Stomach (tissue), 4 donors: Measurements from ENCODE around the gene KLHL21.

Experiments
- EP300 ChIP-seq: sonication (generic); formaldehyde crosslinking; IDR thresholded peaks from one replicate; pipeline ENCODE4 v1.6.1; 2017; ENCODE audit warnings: antibody characterized with exemption
- POLR2A ChIP-seq, 4 donors: fragments of 450-650 bp; IDR thresholded peaks; one replicate each; pipeline ENCODE4 v1.6.1; 2016; ENCODE audit warnings: antibody characterized with exemption in 4 of 4, control low read depth in 2 of 4, mild to moderate bottlenecking in 1 of 4, moderate library complexity in 1 of 4
- POLR2AphosphoS5 ChIP-seq, 3 donors: sonication (generic); formaldehyde crosslinking; IDR thresholded peaks; one replicate each; pipeline ENCODE4 v1.6.1; 2016; ENCODE audit warnings: antibody characterized with exemption in 3 of 3
- TF ChIP-seq, protein P1 (sequence below), 7 experiments: fragments of 450-650 bp in 4 of 7; fragments of 200-600 bp in 3 of 7; sonication (generic) in 3 of 7; IDR thresholded peaks; one replicate each; pipeline ENCODE4 v1.5.1; 2016 to 2019; ENCODE audit warnings: antibody characterized with exemption in 7 of 7, control low read depth in 2 of 7, mild to moderate bottlenecking in 1 of 7

DNA sequence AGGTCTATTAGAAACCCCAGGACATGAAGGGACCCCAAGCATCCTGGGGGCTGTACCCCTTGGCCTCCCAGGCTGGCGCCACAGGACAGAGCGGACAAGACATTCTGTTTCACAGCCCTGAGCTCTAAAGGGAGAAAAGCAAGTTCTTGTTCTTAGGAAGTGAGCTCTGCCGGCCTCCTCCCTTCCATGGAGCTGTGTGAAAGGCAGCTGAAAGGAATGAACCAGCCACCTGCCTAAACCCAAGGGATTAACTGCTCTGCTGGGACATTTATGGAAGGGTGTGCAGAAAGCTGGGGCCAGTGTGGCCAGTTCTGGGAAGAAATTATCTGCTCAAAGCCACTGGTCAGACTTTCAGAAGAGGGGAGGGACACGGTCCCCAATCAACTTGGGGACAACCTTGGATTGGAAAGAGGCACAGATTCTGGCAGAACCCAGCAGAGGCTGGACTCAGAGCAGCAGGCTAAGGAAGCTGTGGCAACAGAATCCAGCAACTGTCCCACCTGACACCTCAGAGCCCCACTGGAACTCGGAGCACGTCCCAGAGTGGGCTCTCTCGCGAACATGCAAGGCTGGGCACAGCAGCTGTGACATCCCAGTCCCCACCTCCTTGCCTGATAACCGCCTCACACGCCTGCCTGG, 2.1 kb downstream of the KLHL21 start:
- TF ChIP-seq, protein P1, sequence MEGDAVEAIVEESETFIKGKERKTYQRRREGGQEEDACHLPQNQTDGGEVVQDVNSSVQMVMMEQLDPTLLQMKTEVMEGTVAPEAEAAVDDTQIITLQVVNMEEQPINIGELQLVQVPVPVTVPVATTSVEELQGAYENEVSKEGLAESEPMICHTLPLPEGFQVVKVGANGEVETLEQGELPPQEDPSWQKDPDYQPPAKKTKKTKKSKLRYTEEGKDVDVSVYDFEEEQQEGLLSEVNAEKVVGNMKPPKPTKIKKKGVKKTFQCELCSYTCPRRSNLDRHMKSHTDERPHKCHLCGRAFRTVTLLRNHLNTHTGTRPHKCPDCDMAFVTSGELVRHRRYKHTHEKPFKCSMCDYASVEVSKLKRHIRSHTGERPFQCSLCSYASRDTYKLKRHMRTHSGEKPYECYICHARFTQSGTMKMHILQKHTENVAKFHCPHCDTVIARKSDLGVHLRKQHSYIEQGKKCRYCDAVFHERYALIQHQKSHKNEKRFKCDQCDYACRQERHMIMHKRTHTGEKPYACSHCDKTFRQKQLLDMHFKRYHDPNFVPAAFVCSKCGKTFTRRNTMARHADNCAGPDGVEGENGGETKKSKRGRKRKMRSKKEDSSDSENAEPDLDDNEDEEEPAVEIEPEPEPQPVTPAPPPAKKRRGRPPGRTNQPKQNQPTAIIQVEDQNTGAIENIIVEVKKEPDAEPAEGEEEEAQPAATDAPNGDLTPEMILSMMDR (IDR thresholded peaks at IDR 0.05), result no peak
- TF ChIP-seq POLR2A (IDR thresholded peaks at IDR 0.05) (no peak), POLR2AphosphoS5 (IDR thresholded peaks at IDR 0.05) (no peak), EP300 (no peak)
